Effector memory CD4-positive, alpha-beta T cell (primary cell): ENCODE results near the gene VPS37B.

Experiments
- DNase-seq, 3 donors: peaks; one replicate each; pipeline ENCODE4 v3.0.0-alpha.2; 2020
- H3K27ac ChIP-seq: 2 replicates; pipeline ENCODE4 v1.7.0; 2013; ENCODE audit warnings: mild to moderate bottlenecking, low read length, moderate library complexity; ENCODE audit not compliant: insufficient read depth, poor library complexity, severe bottlenecking
- H3K27me3 ChIP-seq: replicated peaks from 2 replicates; pipeline ENCODE4 v1.7.0; 2013; ENCODE audit warnings: mild to moderate bottlenecking, low read length; ENCODE audit not compliant: insufficient read depth, control insufficient read depth, poor library complexity, severe bottlenecking
- H3K36me3 ChIP-seq: 2 replicates; pipeline ENCODE4 v1.7.0; 2013; ENCODE audit warnings: mild to moderate bottlenecking, low read length, moderate library complexity; ENCODE audit not compliant: control insufficient read depth, insufficient read depth
- H3K4me1 ChIP-seq: 2 replicates; pipeline ENCODE4 v1.7.0; 2013; ENCODE audit warnings: low read length, mild to moderate bottlenecking; ENCODE audit not compliant: control insufficient read depth, insufficient read depth, poor library complexity, severe bottlenecking
- H3K4me3 ChIP-seq: 2 replicates; pipeline ENCODE4 v1.7.0; 2013; ENCODE audit warnings: low read length, low read depth, mild to moderate bottlenecking; ENCODE audit not compliant: insufficient read depth, poor library complexity, severe bottlenecking
- H3K9me3 ChIP-seq: 2 replicates; pipeline ENCODE4 v1.7.0; 2013; ENCODE audit warnings: mild to moderate bottlenecking, low read length, moderate library complexity; ENCODE audit not compliant: control insufficient read depth

The VPS37B gene

DNA sequence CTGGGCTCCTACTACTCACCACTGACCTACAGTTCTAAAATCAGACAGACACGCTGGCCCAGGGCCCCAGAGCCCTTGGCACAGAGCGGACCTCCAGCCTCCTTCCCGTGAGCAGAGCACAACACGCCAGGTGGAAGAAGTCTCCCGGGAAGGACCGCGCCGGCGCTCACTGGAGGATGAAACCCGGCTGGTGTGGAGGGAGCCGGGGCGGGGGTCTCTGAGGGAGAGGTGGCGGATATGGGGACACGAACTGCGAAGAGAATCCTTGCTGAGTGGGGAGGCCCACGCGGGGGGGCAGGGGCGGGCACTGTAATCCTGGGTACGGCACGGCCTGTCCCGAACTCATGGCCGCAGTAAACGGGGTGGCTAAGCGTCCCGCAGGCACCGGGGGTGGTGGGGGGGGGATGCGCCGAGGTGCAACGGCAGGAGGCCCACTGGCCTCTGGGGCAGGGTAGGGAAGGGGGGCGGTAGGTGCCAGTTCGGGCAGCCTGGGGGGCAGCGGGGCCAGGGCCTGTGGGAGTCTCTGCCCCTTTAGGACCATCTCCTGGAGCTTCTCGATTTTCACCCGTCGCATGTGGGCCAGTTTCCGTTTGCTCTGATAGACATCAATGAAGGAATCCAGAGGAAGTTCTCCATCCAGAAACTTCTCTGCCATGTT lies 28.8 kb downstream of the VPS37B start:
- Histone ChIP-seq H3K27ac (no peak overlapping the region), H3K36me3 (peaks cover 50% of the 10 kb centered on the region), H3K4me3 (no peak overlapping the region), H3K27me3 (no peaks in the 10 kb centered on the region), H3K9me3 (no peaks in the 10 kb centered on the region), H3K4me1 (peaks cover 18% of the 10 kb centered on the region)
- DNase-seq = no peak

- no peak for DNase-seq
- peaks cover 50% of the 10 kb centered on the region for H3K36me3 ChIP-seq
- H3K27me3 ChIP-seq = no peaks in the 10 kb centered on the region
- H3K9me3 ChIP-seq = no peaks in the 10 kb centered on the region
- H3K4me1 ChIP-seq = peaks cover 13% of the 10 kb centered on the region
- H3K4me3 ChIP-seq = no peak overlapping the region
- no peak overlapping the region for H3K27ac ChIP-seq
These were observed 29.5 kb downstream of the VPS37B start for GRCh38 chr12:122866379-122866778.

DNA sequence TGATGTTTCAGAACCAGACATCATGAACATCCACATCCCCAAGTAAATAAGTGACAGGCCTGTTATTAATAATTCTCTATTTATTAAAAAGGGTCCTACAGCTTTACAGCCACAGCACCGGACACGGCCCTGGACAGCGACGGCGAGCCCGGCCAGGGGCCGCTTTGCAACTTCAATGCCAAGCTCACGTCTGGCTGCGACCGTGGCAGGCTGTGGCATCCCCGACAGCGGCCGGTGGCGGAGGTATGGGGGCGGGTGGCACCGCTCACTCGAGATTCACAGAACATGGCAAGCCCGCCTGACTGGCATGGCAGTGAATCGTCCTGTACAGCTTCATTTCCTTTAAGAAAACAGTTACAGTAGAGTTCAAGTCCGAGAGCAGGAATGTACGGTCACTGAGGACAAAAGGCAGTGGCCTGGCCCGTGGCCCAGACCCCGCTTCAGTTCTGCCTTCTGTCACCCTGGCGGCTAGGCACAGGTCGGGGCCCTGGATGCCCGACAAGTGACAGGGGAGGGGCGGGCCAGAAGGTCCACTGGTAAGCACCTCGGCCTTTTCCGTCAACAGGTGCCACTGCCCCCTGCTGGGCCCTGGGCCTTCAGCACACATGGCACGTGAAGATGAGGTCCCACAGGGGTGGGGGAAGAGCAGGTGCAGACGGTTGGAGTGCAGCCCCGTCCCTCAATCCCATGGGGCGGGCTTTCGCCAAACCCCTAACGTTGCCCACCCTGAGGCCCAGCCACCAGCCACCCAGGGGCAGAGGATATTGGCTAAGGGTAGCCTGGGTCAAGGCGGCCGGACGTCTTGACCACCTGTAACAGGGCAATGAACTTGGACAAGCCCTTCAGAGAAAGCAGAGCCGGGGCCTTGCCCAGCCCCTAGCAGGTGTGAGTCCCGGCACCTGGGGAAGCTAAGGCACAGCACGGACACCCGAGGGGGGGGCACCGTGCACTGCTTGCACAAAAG lies 30.4 kb downstream of the VPS37B start:
- H3K36me3 ChIP-seq = peaks cover 45% of the 10 kb centered on the region
- H3K27me3 ChIP-seq = no peaks in the 10 kb centered on the region
- no peak overlapping the region for H3K4me3 ChIP-seq
- no peaks in the 10 kb centered on the region for H3K9me3 ChIP-seq
- no peak for DNase-seq
- no peak overlapping the region for H3K27ac ChIP-seq
- peaks cover 6% of the 10 kb centered on the region for H3K4me1 ChIP-seq

- peaks cover under 1% of the 10 kb centered on the region for H3K4me1 ChIP-seq
- H3K4me3 ChIP-seq = no peak overlapping the region
- H3K36me3 ChIP-seq = peaks cover 38% of the 10 kb centered on the region
- H3K27ac ChIP-seq = no peak overlapping the region
- no peak for DNase-seq
- no peaks in the 10 kb centered on the region for H3K27me3 ChIP-seq
- H3K9me3 ChIP-seq = no peaks in the 10 kb centered on the region
These were observed 31.1 kb downstream of the VPS37B start for GRCh38 chr12:122864894-122865253.

- no peak overlapping the region for H3K27ac ChIP-seq
- no peak overlapping the region for H3K4me3 ChIP-seq
- peaks cover 24% of the 10 kb centered on the region for H3K36me3 ChIP-seq
- H3K27me3 ChIP-seq = no peaks in the 10 kb centered on the region
- no peaks in the 10 kb centered on the region for H3K4me1 ChIP-seq
- no peak for DNase-seq
- H3K9me3 ChIP-seq = no peaks in the 10 kb centered on the region
These were observed 32.8 kb downstream of the VPS37B start for GRCh38 chr12:122862872-122863701.

GRCh38 chr12:122862110-122862634 lies 33.8 kb downstream of the VPS37B start:
- Histone ChIP-seq H3K9me3 (no peaks in the 10 kb centered on the region), H3K27me3 (no peaks in the 10 kb centered on the region), H3K27ac (no peak overlapping the region), H3K4me3 (no peak overlapping the region), H3K36me3 (peaks cover 15% of the 10 kb centered on the region), H3K4me1 (no peaks in the 10 kb centered on the region)
- DNase-seq = no peak

GRCh38 chr12:122861587-122861970 lies 34.3 kb downstream of the VPS37B start:
- no peaks in the 10 kb centered on the region for H3K9me3 ChIP-seq
- H3K27me3 ChIP-seq = no peaks in the 10 kb centered on the region
- H3K4me1 ChIP-seq = no peaks in the 10 kb centered on the region
- H3K4me3 ChIP-seq = no peak overlapping the region
- peaks cover 9% of the 10 kb centered on the region for H3K36me3 ChIP-seq
- DNase-seq = no peak
- H3K27ac ChIP-seq = no peak overlapping the region

GRCh38 chr12:122860854-122861586 lies 34.9 kb downstream of the VPS37B start:
- DNase-seq = no peak
- H3K4me1 ChIP-seq = no peaks in the 10 kb centered on the region
- H3K27ac ChIP-seq = no peak overlapping the region
- peaks cover 15% of the 10 kb centered on the region for H3K36me3 ChIP-seq
- no peaks in the 10 kb centered on the region for H3K9me3 ChIP-seq
- no peak overlapping the region for H3K4me3 ChIP-seq
- no peaks in the 10 kb centered on the region for H3K27me3 ChIP-seq
